K562 (cell line): ENCODE measurements around the gene AIMP2. TPM values are rescaled to one million over a fixed set of nuclear protein-coding genes. Genes with fewer than 3 reads are reported as not detected.

ENCODE experiments used
- ATAC-seq: fragments of 200-7000 bp; cut with Tn5 transposase; 3 replicates; pipeline ENCODE4 v1.9.1; 2020; ENCODE audit warnings: moderate library complexity
- BruUV-seq: library from RNA; stranded (reverse); fragments of 400-500 nt; replicated peaks from 2 replicates; lab custom pipeline; 2021; lab: Mats Ljungman, UMichigan
- CTCF ChIA-PET: fragments of 300-600 bp; formaldehyde crosslinking; extraction: SDS; loops from one replicate; lab custom pipeline; 2021; ENCODE audit warnings: low intra/inter-chr PET ratio; lab: Yijun Ruan, JAX
- POLR2A ChIA-PET: fragments of 300-600, 350-650 bp; sonication (Branson Sonifier 250); formaldehyde crosslinking; extraction: SDS; loops from one replicate; lab custom pipeline; 2021; ENCODE audit warnings: antibody characterized with exemption, inconsistent platforms; lab: Yijun Ruan, JAX
- DNase-seq, 4 experiments: peaks; one replicate each; pipeline versions ENCODE4 v3.0.0 to v3.0.0-alpha.2; 2011 to 2018; ENCODE audit warnings: low spot score in 3 of 4, mixed read lengths in 3 of 4; ENCODE audit errors: extremely low read depth in 1 of 4
- FAIRE-seq: peaks from 2 replicates; lab custom pipeline; 2011; peaks lifted over from hg19 to GRCh38; lab: Jason Lieb, UNC
- H2AFZ ChIP-seq: 2 replicates; pipeline ENCODE4 v1.6.0; 2011; ENCODE audit warnings: low read depth, low read length, control low read depth, inconsistent platforms
- H3K27ac ChIP-seq: fragments of 200-600 bp; 3 replicates; pipeline ENCODE4 v1.8.0; 2011; ENCODE audit warnings: low read depth, mild to moderate bottlenecking, control low read depth, inconsistent platforms, low read length, moderate library complexity, mixed read lengths; ENCODE audit errors: extremely low read depth
- H3K27me3 ChIP-seq, 2 experiments: fragments of 300-600 bp in 1 of 2; 2 replicates in 1 of 2; 3 replicates in 1 of 2; pipeline versions ENCODE4 v1.6.0 to v1.8.0; 2011; ENCODE audit warnings: inconsistent platforms in 2 of 2, low read length in 2 of 2, mild to moderate bottlenecking in 1 of 2, mixed read lengths in 1 of 2, moderate library complexity in 1 of 2; ENCODE audit not compliant: control insufficient read depth in 2 of 2, insufficient read depth in 2 of 2
- H3K36me3 ChIP-seq: fragments of 300-600 bp; 3 replicates; pipeline ENCODE4 v1.8.0; 2011; ENCODE audit warnings: mild to moderate bottlenecking, low read length, inconsistent platforms; ENCODE audit not compliant: control insufficient read depth, insufficient read depth
- H3K4me1 ChIP-seq, 2 experiments: fragments of 200-600 bp in 1 of 2; replicated peaks in 1 of 2; 2 replicates in 1 of 2; 3 replicates in 1 of 2; pipeline versions ENCODE4 v1.5.1 to v1.8.0; 2011; ENCODE audit warnings: inconsistent platforms in 2 of 2, low read length in 2 of 2, mild to moderate bottlenecking in 1 of 2, mixed read lengths in 1 of 2, moderate library complexity in 1 of 2; ENCODE audit not compliant: control insufficient read depth in 2 of 2, insufficient read depth in 2 of 2
- H3K4me2 ChIP-seq: 2 replicates; pipeline ENCODE4 v1.6.1; 2011; ENCODE audit warnings: low read length, control low read depth, inconsistent platforms, mixed read lengths; ENCODE audit not compliant: insufficient read depth
- H3K4me3 ChIP-seq: fragments of 200-600 bp; sonication (generic), shearing (Covaris generic); 2 replicates; pipeline ENCODE4 v1.5.1; 2016; ENCODE audit warnings: control low read depth, inconsistent platforms
- H3K79me2 ChIP-seq: fragments of 200-600 bp; 3 replicates; pipeline ENCODE4 v1.8.0; 2011; ENCODE audit warnings: low read length, inconsistent platforms; ENCODE audit not compliant: control insufficient read depth, insufficient read depth
- H3K9ac ChIP-seq, 2 experiments: 2 replicates each; pipeline versions ENCODE4 v1.6.0 to v1.6.1; 2011; ENCODE audit warnings: low read depth in 2 of 2, low read length in 2 of 2, control low read depth in 1 of 2, inconsistent platforms in 1 of 2, mild to moderate bottlenecking in 1 of 2, mixed read lengths in 1 of 2; ENCODE audit not compliant: insufficient read depth in 1 of 2
- H3K9me1 ChIP-seq: one replicate; pipeline ENCODE4 v1.6.0; 2011; ENCODE audit warnings: inconsistent platforms, mild to moderate bottlenecking, low read length, moderate library complexity; ENCODE audit not compliant: control insufficient read depth, insufficient read depth
- H3K9me3 ChIP-seq: replicated peaks from 2 replicates; pipeline ENCODE4 v1.5.1; 2011; ENCODE audit warnings: low read depth, low read length, inconsistent platforms; ENCODE audit not compliant: control insufficient read depth, insufficient read depth
- H4K20me1 ChIP-seq: replicated peaks from 2 replicates; pipeline ENCODE4 v1.6.1; 2011; ENCODE audit warnings: low read length, inconsistent platforms, mixed read lengths; ENCODE audit not compliant: control insufficient read depth, insufficient read depth
- ARID1B ChIP-seq: fragments of 450-650 bp; IDR thresholded peaks from 2 replicates; pipeline ENCODE4 v1.6.1; 2016; ENCODE audit warnings: antibody characterized with exemption, mild to moderate bottlenecking, inconsistent platforms
- ARID3A ChIP-seq: IDR thresholded peaks from 2 replicates; pipeline ENCODE4 v1.6.1; 2012; ENCODE audit warnings: low read depth, low read length, improper control_type of control experiment, borderline replicate concordance
- CBFA2T3 ChIP-seq: fragments of 450-650 bp; IDR thresholded peaks from 2 replicates; pipeline ENCODE4 v1.6.1; 2017
- ELK3 ChIP-seq: fragments of 450-650 bp; formaldehyde crosslinking; IDR thresholded peaks from 2 replicates; pipeline ENCODE4 v1.4.0; 2020; ENCODE audit warnings: mild to moderate bottlenecking
- GATA2 ChIP-seq: sonication (generic); formaldehyde crosslinking; IDR thresholded peaks from 2 replicates; pipeline ENCODE4 v1.4.0; 2020; ENCODE audit warnings: mild to moderate bottlenecking, missing genetic modification reagents
- HMG20A ChIP-seq: fragments of 450-650 bp; formaldehyde crosslinking; conservative IDR thresholded peaks from 2 replicates; pipeline ENCODE4 v1.4.0; 2020; ENCODE audit warnings: mild to moderate bottlenecking, mixed read lengths
- IFI16 ChIP-seq: fragments of 250-450 bp; sonication (Bioruptor Pico); IDR thresholded peaks from 2 replicates; pipeline ENCODE4 v2.1.2; 2022; ENCODE audit warnings: mild to moderate bottlenecking, inconsistent platforms
- KAT2B ChIP-seq: IDR thresholded peaks from one replicate; pipeline ENCODE4 v1.6.1; 2012; ENCODE audit warnings: low read depth, mild to moderate bottlenecking, control low read depth, inconsistent platforms, low read length, moderate library complexity
- MEF2A ChIP-seq: IDR thresholded peaks from 2 replicates; pipeline ENCODE4 v1.6.1; 2011; ENCODE audit warnings: low read depth, mild to moderate bottlenecking, low read length, moderate library complexity; ENCODE audit not compliant: control insufficient read depth
- NFIC ChIP-seq: fragments of 450-650 bp; IDR thresholded peaks from 2 replicates; pipeline ENCODE4 v1.6.1; 2017; ENCODE audit warnings: mild to moderate bottlenecking, inconsistent platforms
- NR4A1 ChIP-seq, 2 experiments: fragments of 250-450 bp in 1 of 2; fragments of 450-650 bp in 1 of 2; sonication (Bioruptor Pico) in 1 of 2; IDR thresholded peaks; 2 replicates each; pipeline versions ENCODE4 v1.4.0 to v1.6.1; 2016 to 2020; ENCODE audit warnings: mild to moderate bottlenecking in 2 of 2, missing compliant biosample characterization in 1 of 2, missing genetic modification characterization in 1 of 2, moderate library complexity in 1 of 2
- PRPF4 ChIP-seq: fragments of 200-400 bp; formaldehyde crosslinking; IDR thresholded peaks from one replicate; pipeline ENCODE4 v1.6.1; 2017; ENCODE audit warnings: low read length, low read depth, mild to moderate bottlenecking; ENCODE audit not compliant: insufficient read depth, poor library complexity, severe bottlenecking
- SIX5 ChIP-seq, 2 experiments: IDR thresholded peaks; 2 replicates each; pipeline ENCODE4 v1.6.1; 2011; ENCODE audit warnings: low read length in 2 of 2, borderline replicate concordance in 1 of 2, low read depth in 1 of 2, mild to moderate bottlenecking in 1 of 2, moderate library complexity in 1 of 2; ENCODE audit not compliant: insufficient read depth in 1 of 2
- TCF15 ChIP-seq: fragments of 250-450 bp; sonication (Bioruptor Pico); IDR thresholded peaks from 2 replicates; pipeline ENCODE4 v1.8.0; 2022; ENCODE audit warnings: moderate library complexity, mild to moderate bottlenecking, inconsistent platforms
- ZNF224 ChIP-seq: sonication (generic); formaldehyde crosslinking; IDR thresholded peaks from 2 replicates; pipeline ENCODE4 v1.8.0; 2022; ENCODE audit warnings: mild to moderate bottlenecking, missing genetic modification reagents
- WGBS: fragments of 100-300 bp; shearing (Covaris generic); methylation state at CpG from one replicate; pipeline ENCODE4 v1.1.6; 2016; ENCODE audit warnings: low coverage, mixed read lengths; ENCODE audit not compliant: insufficient coverage; ENCODE audit errors: missing lambda C conversion rate; 5-methylcytosine and 5-hydroxymethylcytosine counted together
- in situ Hi-C: fragments of 300-500 bp; cut with MboI; formaldehyde crosslinking; loops from 4 replicates; pipeline ENCODE4 v1.15.0; 2018; ENCODE audit warnings: inconsistent platforms, mixed read lengths
- intact Hi-C: fragments of 100-400 bp; cut with micrococcal nuclease; formaldehyde crosslinking; loops from 2 replicates; pipeline ENCODE4 v1.14.2; 2022
- polyA plus RNA-seq, 8 experiments: library from polyadenylated mRNA; depleted of rRNA in 4 of 8; stranded (reverse) in 5 of 8; unstranded in 3 of 8; fragments of >200 nt; fragmentation: Nextera tagmentation in 2 of 8; fragmentation: Illumina TruSeq in 1 of 8; extraction: Ambion mirVana in 2 of 8; extraction: Trizol in 1 of 8; gene quantifications; 2 replicates each; pipeline versions ENCODE4 v1.2.1 to v1.2.3, GENCODE V29; 2011 to 2014; ENCODE audit warnings: inconsistent platforms in 1 of 8, missing spikeins in 1 of 8
- total RNA-seq, 7 experiments: library from RNA; depleted of rRNA in 6 of 7; stranded (reverse); fragments of >200 nt in 6 of 7; fragmentation: Illumina TruSeq in 2 of 7; extraction: Trizol in 2 of 7; gene quantifications; 2 replicates each; pipeline versions ENCODE4 v1.2.1 to v1.2.3, GENCODE V29; 2011 to 2021; ENCODE audit warnings: low replicate concordance in 1 of 7
- TF ChIP-seq, protein P1 (sequence below), 2 experiments: fragments of 450-650 bp; IDR thresholded peaks; 2 replicates each; pipeline ENCODE4 v1.6.1; 2016
- TF ChIP-seq, protein P2 (sequence below): sonication (generic); formaldehyde crosslinking; IDR thresholded peaks from 2 replicates; pipeline ENCODE4 v1.8.1; 2022; ENCODE audit warnings: missing genetic modification reagents

Gene AIMP2
- total and polyA plus RNA-seq, 9 of the 15 experiments (the other 6 are each of a cell fraction or from before 2014, with no cell fraction given), result 47.5 to 84.9 (median 63.5) TPM

- ChIA-PET CTCF (no interaction called here), POLR2A (interaction anchor here (1.0 to 2.5 kb wide), 3 partner anchors 8 to 24 kb away, joined by 4 to 8 read pairs (median 6); partner anchors contain the start of genes AIMP2 and PMS2)
- intact Hi-C loops (no loop called here), in situ Hi-C loops (no loop called here)
- WGBS, result 4% methylated on average over 5 of the region's 5 CpGs
- DNase-seq (peak in 2 of 4 experiments; percentile 25 to 56), FAIRE-seq (no peak), ATAC-seq (peak; percentile 70)
- Histone ChIP-seq H3K4me3 (no peak overlapping the region), H3K9me1 (no peaks in the 10 kb centered on the region), H3K9me3 (no peaks in the 10 kb centered on the region), H3K27me3 (no peaks in the 10 kb centered on the region), H2AFZ (no peak overlapping the region), H3K36me3 (peaks cover 84% of the 10 kb centered on the region), H3K79me2 (peaks cover 29% of the 10 kb centered on the region; the same call in 2 of the 3 replicates), H3K4me1 (peaks cover 3 to 5% of the 10 kb centered on the region in 2 experiments; a peak in 4 of 5 replicates), H3K27ac (peak overlapping the region; percentile 9; the same call in 1 of the 3 replicates), H4K20me1 (no peaks in the 10 kb centered on the region; the same call in 1 of the 2 replicates), H3K4me2 (no peak overlapping the region), H3K9ac (no peak overlapping the region)
- no TSS peak for BruUV-seq
- peak; percentile 36; the same call in 1 of the 2 replicates for TF ChIP-seq MEF2A
- TF ChIP-seq SIX5 (IDR thresholded peaks at IDR 0.05; ENCODE audit: borderline replicate concordance in 1 of 2, insufficient read depth in 1 of 2, low read depth in 1 of 2, low read length in 2 of 2), result no peak
- TF ChIP-seq HMG20A (CRISPR knock-in tag), result no peak
- no peak for TF ChIP-seq NR4A1 (CRISPR knock-in tag; IDR thresholded peaks at IDR 0.05)
- TF ChIP-seq NR4A1 (tag; IDR thresholded peaks at IDR 0.05), result no peak
- peak; percentile 80 for TF ChIP-seq CBFA2T3
- TF ChIP-seq, protein P1, sequence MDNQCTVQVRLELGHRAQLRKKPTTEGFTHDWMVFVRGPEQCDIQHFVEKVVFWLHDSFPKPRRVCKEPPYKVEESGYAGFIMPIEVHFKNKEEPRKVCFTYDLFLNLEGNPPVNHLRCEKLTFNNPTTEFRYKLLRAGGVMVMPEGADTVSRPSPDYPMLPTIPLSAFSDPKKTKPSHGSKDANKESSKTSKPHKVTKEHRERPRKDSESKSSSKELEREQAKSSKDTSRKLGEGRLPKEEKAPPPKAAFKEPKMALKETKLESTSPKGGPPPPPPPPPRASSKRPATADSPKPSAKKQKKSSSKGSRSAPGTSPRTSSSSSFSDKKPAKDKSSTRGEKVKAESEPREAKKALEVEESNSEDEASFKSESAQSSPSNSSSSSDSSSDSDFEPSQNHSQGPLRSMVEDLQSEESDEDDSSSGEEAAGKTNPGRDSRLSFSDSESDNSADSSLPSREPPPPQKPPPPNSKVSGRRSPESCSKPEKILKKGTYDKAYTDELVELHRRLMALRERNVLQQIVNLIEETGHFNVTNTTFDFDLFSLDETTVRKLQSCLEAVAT (IDR thresholded peaks at IDR 0.05), result no peak
- no peak for TF ChIP-seq ARID3A
- TF ChIP-seq NFIC, result peak; percentile 50
- peak; percentile 59 for TF ChIP-seq ARID1B
- TF ChIP-seq, protein P2, sequence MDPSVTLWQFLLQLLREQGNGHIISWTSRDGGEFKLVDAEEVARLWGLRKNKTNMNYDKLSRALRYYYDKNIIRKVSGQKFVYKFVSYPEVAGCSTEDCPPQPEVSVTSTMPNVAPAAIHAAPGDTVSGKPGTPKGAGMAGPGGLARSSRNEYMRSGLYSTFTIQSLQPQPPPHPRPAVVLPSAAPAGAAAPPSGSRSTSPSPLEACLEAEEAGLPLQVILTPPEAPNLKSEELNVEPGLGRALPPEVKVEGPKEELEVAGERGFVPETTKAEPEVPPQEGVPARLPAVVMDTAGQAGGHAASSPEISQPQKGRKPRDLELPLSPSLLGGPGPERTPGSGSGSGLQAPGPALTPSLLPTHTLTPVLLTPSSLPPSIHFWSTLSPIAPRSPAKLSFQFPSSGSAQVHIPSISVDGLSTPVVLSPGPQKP (CRISPR knock-in tag), result no peak
- TF ChIP-seq GATA2 (CRISPR knock-in tag), result no peak
- TF ChIP-seq ZNF224 (CRISPR knock-in tag), result no peak
- TF ChIP-seq IFI16 (CRISPR knock-in tag), result no peak
- TF ChIP-seq TCF15 (CRISPR knock-in tag), result no peak
- no peak for TF ChIP-seq ELK3
- no peak for TF ChIP-seq KAT2B
- no peak for TF ChIP-seq PRPF4
These were observed 23.1 kb downstream of the AIMP2 start for GRCh38 chr7:6032167-6032566.
